GM12878 (cell line): Measurements from ENCODE around the gene SAMD4A. TPM values are rescaled to one million over a fixed set of nuclear protein-coding genes. Genes with fewer than 3 reads are reported as not detected.
A peak's percentile ranks its signal among the peaks of the same experiment; 100 is the strongest.

Experiments
- ASH2L ChIP-seq: fragments of 300-600, 200-600 bp; sonication (generic); IDR thresholded peaks from 2 replicates; pipeline ENCODE4 v1.6.1; 2017; ENCODE audit warnings: low read depth, mild to moderate bottlenecking, borderline replicate concordance
- BCL3 ChIP-seq: IDR thresholded peaks from 2 replicates; pipeline ENCODE4 v1.6.1; 2011; ENCODE audit warnings: borderline replicate concordance, low read depth, mild to moderate bottlenecking, moderate library complexity, low read length; ENCODE audit not compliant: insufficient read depth, poor library complexity, severe bottlenecking
- CHD1 ChIP-seq: IDR thresholded peaks from 2 replicates; pipeline ENCODE4 v1.6.1; 2012; ENCODE audit warnings: low read depth, low read length, improper control_type of control experiment
- FOXM1 ChIP-seq: IDR thresholded peaks from 2 replicates; pipeline ENCODE4 v1.6.1; 2012; ENCODE audit warnings: low read depth, mild to moderate bottlenecking, inconsistent platforms, low read length, moderate library complexity
- JUNB ChIP-seq: IDR thresholded peaks from 2 replicates; pipeline ENCODE4 v1.6.1; 2016; ENCODE audit warnings: antibody characterized with exemption, mild to moderate bottlenecking
- KDM1A ChIP-seq: fragments of 200-600 bp; sonication (generic); IDR thresholded peaks from 2 replicates; pipeline ENCODE4 v1.6.1; 2016; ENCODE audit warnings: borderline replicate concordance
- NFYB ChIP-seq: IDR thresholded peaks from 2 replicates; pipeline ENCODE4 v1.6.1; 2011; ENCODE audit warnings: low read depth, mild to moderate bottlenecking, low read length, improper control_type of control experiment, moderate library complexity; ENCODE audit not compliant: insufficient read depth
- POLR2AphosphoS5 ChIP-seq: IDR thresholded peaks from 2 replicates; pipeline ENCODE4 v1.6.1; 2011; ENCODE audit warnings: mild to moderate bottlenecking, low read length, inconsistent platforms
- RAD21 ChIP-seq: IDR thresholded peaks from 2 replicates; pipeline ENCODE4 v1.6.1; 2011; ENCODE audit warnings: mild to moderate bottlenecking, low read depth, low read length, moderate library complexity; ENCODE audit not compliant: insufficient read depth
- RAD51 ChIP-seq: fragments of 450-650 bp; IDR thresholded peaks from 2 replicates; pipeline ENCODE4 v1.6.1; 2016; ENCODE audit warnings: moderate library complexity, mild to moderate bottlenecking, inconsistent platforms
- RELA ChIP-seq: fragments of 450-650 bp; IDR thresholded peaks from 2 replicates; pipeline ENCODE4 v1.8.0; 2014; ENCODE audit warnings: borderline replicate concordance; ENCODE audit not compliant: partially characterized antibody
- REST ChIP-seq: IDR thresholded peaks from 2 replicates; pipeline ENCODE4 v1.6.1; 2012; ENCODE audit warnings: mild to moderate bottlenecking, low read depth, low read length
- SMAD5 ChIP-seq: IDR thresholded peaks from 2 replicates; pipeline ENCODE4 v1.6.1; 2016; ENCODE audit warnings: antibody characterized with exemption, low read depth
- TCF12 ChIP-seq: IDR thresholded peaks from 2 replicates; pipeline ENCODE4 v1.6.1; 2011; ENCODE audit warnings: low read depth, mild to moderate bottlenecking, low read length
- ZNF622 ChIP-seq: fragments of 450-650 bp; IDR thresholded peaks from 2 replicates; pipeline ENCODE4 v1.6.1; 2017; ENCODE audit warnings: mild to moderate bottlenecking, inconsistent platforms
- ZNF687 ChIP-seq: fragments of 450-650 bp; IDR thresholded peaks from 2 replicates; pipeline ENCODE4 v1.6.1; 2017; ENCODE audit warnings: mild to moderate bottlenecking, moderate library complexity
- polyA plus RNA-seq, 11 experiments: library from polyadenylated mRNA; depleted of rRNA in 4 of 11; unstranded in 6 of 11; stranded (reverse) in 5 of 11; fragments of >200 nt; fragmentation: Nextera tagmentation in 4 of 11; fragmentation: Illumina TruSeq in 1 of 11; extraction: Ambion mirVana in 4 of 11; extraction: Trizol in 1 of 11; gene quantifications; 1 replicate in 1 of 11; 2 replicates in 10 of 11; pipeline versions ENCODE4 v1.2.1 to v1.2.3, GENCODE V29; 2011 to 2016; ENCODE audit warnings: inconsistent platforms in 2 of 11, missing spikeins in 2 of 11, low read depth in 1 of 11
- total RNA-seq, 4 experiments: library from RNA; depleted of rRNA in 3 of 4; stranded (reverse); fragments of >200 nt in 3 of 4; fragmentation: Illumina TruSeq in 1 of 4; extraction: Trizol in 1 of 4; gene quantifications; 2 replicates each; pipeline versions ENCODE4 v1.2.1 to v1.2.3, GENCODE V29; 2013 to 2021
- TF ChIP-seq, protein P1 (sequence below): IDR thresholded peaks from 2 replicates; pipeline ENCODE4 v1.6.1; 2012; ENCODE audit warnings: low read depth, low read length, improper control_type of control experiment
- TF ChIP-seq, protein P2 (sequence below): IDR thresholded peaks from 2 replicates; pipeline ENCODE4 v1.6.1; 2012; ENCODE audit warnings: low read length, inconsistent platforms

Gene SAMD4A
- total and polyA plus RNA-seq, 10 of the 15 experiments (the other 5 are each of a cell fraction or from before 2014, with no cell fraction given): 0.05 to 0.56 (median 0.31) TPM

GRCh38 chr14:54622192-54622958 lies 55.4 kb downstream of the SAMD4A start (continued):
- peak; percentile 70; the same call in 1 of the 2 replicates for TF ChIP-seq FOXM1
- TF ChIP-seq ZNF687: no peak
- no peak for TF ChIP-seq ASH2L
- no peak for TF ChIP-seq CHD1
- no peak for TF ChIP-seq SMAD5
- peak; percentile 77 for TF ChIP-seq BCL3
- no peak for TF ChIP-seq KDM1A
- TF ChIP-seq RAD21: no peak
- no peak for TF ChIP-seq RAD51
- TF ChIP-seq, protein P1, sequence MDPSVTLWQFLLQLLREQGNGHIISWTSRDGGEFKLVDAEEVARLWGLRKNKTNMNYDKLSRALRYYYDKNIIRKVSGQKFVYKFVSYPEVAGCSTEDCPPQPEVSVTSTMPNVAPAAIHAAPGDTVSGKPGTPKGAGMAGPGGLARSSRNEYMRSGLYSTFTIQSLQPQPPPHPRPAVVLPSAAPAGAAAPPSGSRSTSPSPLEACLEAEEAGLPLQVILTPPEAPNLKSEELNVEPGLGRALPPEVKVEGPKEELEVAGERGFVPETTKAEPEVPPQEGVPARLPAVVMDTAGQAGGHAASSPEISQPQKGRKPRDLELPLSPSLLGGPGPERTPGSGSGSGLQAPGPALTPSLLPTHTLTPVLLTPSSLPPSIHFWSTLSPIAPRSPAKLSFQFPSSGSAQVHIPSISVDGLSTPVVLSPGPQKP: no peak
- TF ChIP-seq ZNF622: no peak
- TF ChIP-seq REST: no peak
- TF ChIP-seq NFYB: no peak
- TF ChIP-seq JUNB: peak; percentile 92
- TF ChIP-seq TCF12: peak; percentile 91
- TF ChIP-seq RELA: no peak
- no peak for TF ChIP-seq POLR2AphosphoS5
- TF ChIP-seq, protein P2, sequence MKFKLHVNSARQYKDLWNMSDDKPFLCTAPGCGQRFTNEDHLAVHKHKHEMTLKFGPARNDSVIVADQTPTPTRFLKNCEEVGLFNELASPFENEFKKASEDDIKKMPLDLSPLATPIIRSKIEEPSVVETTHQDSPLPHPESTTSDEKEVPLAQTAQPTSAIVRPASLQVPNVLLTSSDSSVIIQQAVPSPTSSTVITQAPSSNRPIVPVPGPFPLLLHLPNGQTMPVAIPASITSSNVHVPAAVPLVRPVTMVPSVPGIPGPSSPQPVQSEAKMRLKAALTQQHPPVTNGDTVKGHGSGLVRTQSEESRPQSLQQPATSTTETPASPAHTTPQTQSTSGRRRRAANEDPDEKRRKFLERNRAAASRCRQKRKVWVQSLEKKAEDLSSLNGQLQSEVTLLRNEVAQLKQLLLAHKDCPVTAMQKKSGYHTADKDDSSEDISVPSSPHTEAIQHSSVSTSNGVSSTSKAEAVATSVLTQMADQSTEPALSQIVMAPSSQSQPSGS: peak; percentile 85
